SK-N-SH (cell line): ENCODE data around the gene IFI27L1. TPM values are rescaled to one million over a fixed set of nuclear protein-coding genes. Genes with fewer than 3 reads are reported as not detected.

Experiments used
- CTCF ChIA-PET: fragments of 300-600, 350-600 bp; formaldehyde crosslinking; extraction: SDS; loops from one replicate; lab custom pipeline; 2021; lab: Yijun Ruan, JAX
- POLR2A ChIA-PET: fragments of 350-600 bp; sonication (Branson Sonifier 250); formaldehyde crosslinking; extraction: SDS; loops from one replicate; lab custom pipeline; 2020; ENCODE audit warnings: antibody characterized with exemption, inconsistent platforms; lab: Yijun Ruan, JAX
- DNase-seq: peaks from one replicate; pipeline ENCODE4 v3.0.0; 2012
- H2AFZ ChIP-seq: fragments of 200-600 bp; sonication (generic); 2 replicates; pipeline ENCODE4 v1.8.1; 2016; ENCODE audit warnings: antibody characterized with exemption, mild to moderate bottlenecking, low read depth
- H3F3A ChIP-seq: fragments of 200-600 bp; sonication (generic); replicated peaks from 2 replicates; pipeline ENCODE3; 2016; ENCODE audit warnings: antibody characterized with exemption, mild to moderate bottlenecking; ENCODE audit not compliant: insufficient read depth
- H3K27ac ChIP-seq, 2 experiments: fragments of 200-500 bp in 1 of 2; fragments of 200-600 bp in 1 of 2; sonication (Bioruptor generic) in 1 of 2; sonication (generic), shearing (Covaris generic) in 1 of 2; 2 replicates each; pipeline versions ENCODE4 v1.5.1 to v1.6.1; 2014 to 2016; ENCODE audit warnings: low read depth in 2 of 2, inconsistent platforms in 1 of 2, low read length in 1 of 2, mild to moderate bottlenecking in 1 of 2, mixed read lengths in 1 of 2
- H3K27me3 ChIP-seq: fragments of 200-600 bp; sonication (generic), shearing (Covaris generic); 2 replicates; pipeline ENCODE4 v1.6.1; 2016; ENCODE audit warnings: mixed run types; ENCODE audit not compliant: insufficient read depth
- H3K36me3 ChIP-seq, 2 experiments: fragments of 200-500 bp in 1 of 2; fragments of 200-600 bp in 1 of 2; sonication (Bioruptor generic) in 1 of 2; sonication (generic) in 1 of 2; replicated peaks in 1 of 2; 2 replicates each; pipeline versions ENCODE3 to v1.5.1; 2014 to 2016; ENCODE audit warnings: low read length in 1 of 2, mild to moderate bottlenecking in 1 of 2; ENCODE audit not compliant: insufficient read depth in 2 of 2, control insufficient read depth in 1 of 2
- H3K4me1 ChIP-seq, 2 experiments: fragments of 200-500 bp in 1 of 2; fragments of 200-600 bp in 1 of 2; sonication (Bioruptor generic) in 1 of 2; sonication (generic), shearing (Covaris generic) in 1 of 2; 2 replicates each; pipeline versions ENCODE4 v1.5.1 to v1.6.1; 2014 to 2016; ENCODE audit warnings: low read depth in 1 of 2, low read length in 1 of 2, mixed run types in 1 of 2; ENCODE audit not compliant: insufficient read depth in 2 of 2, control insufficient read depth in 1 of 2
- H3K4me2 ChIP-seq: fragments of 200-600 bp; sonication (generic), shearing (Covaris generic); 2 replicates; pipeline ENCODE4 v1.6.1; 2017; ENCODE audit warnings: mixed run types
- H3K4me3 ChIP-seq, 2 experiments: fragments of 200-500 bp in 1 of 2; fragments of 200-600 bp in 1 of 2; sonication (Bioruptor generic) in 1 of 2; sonication (generic), shearing (Covaris generic) in 1 of 2; 2 replicates each; pipeline versions ENCODE4 v1.5.1 to v1.8.1; 2014 to 2016; ENCODE audit warnings: low read depth in 2 of 2, inconsistent platforms in 1 of 2, low read length in 1 of 2, mild to moderate bottlenecking in 1 of 2, mixed read lengths in 1 of 2, moderate library complexity in 1 of 2
- H3K79me2 ChIP-seq: fragments of 200-600 bp; sonication (generic); 2 replicates; pipeline ENCODE4 v1.8.1; 2017; ENCODE audit warnings: mild to moderate bottlenecking; ENCODE audit not compliant: insufficient read depth
- H3K9ac ChIP-seq: fragments of 200-600 bp; sonication (generic); 2 replicates; pipeline ENCODE4 v1.6.1; 2017; ENCODE audit warnings: mixed run types
- H3K9me2 ChIP-seq: fragments of 200-600 bp; sonication (generic); 2 replicates; pipeline ENCODE4 v1.6.1; 2017; ENCODE audit warnings: mixed run types
- H3K9me3 ChIP-seq: fragments of 200-600 bp; sonication (generic); 2 replicates; pipeline ENCODE4 v1.6.1; 2017; ENCODE audit warnings: mixed run types, mild to moderate bottlenecking, moderate library complexity
- H4K20me1 ChIP-seq: fragments of 200-600 bp; sonication (generic); 2 replicates; pipeline ENCODE4 v1.6.1; 2017; ENCODE audit warnings: mild to moderate bottlenecking, mixed run types; ENCODE audit not compliant: insufficient read depth
- ELF1 ChIP-seq: IDR thresholded peaks from 2 replicates; pipeline ENCODE4 v1.4.0; 2012
- EZH2phosphoT487 ChIP-seq: fragments of 200-600 bp; sonication (generic); IDR thresholded peaks from 2 replicates; pipeline ENCODE4 v1.6.1; 2017; ENCODE audit warnings: low read depth, mixed run types, mild to moderate bottlenecking, antibody characterized with exemption, moderate library complexity, borderline replicate concordance
- FOSL2 ChIP-seq: IDR thresholded peaks from 2 replicates; pipeline ENCODE4 v1.4.0; 2012; ENCODE audit warnings: low read depth, mild to moderate bottlenecking, moderate library complexity, borderline replicate concordance
- FOXJ3 ChIP-seq: sonication (generic); formaldehyde crosslinking; IDR thresholded peaks from 2 replicates; pipeline ENCODE4 v1.5.1; 2020; ENCODE audit warnings: mild to moderate bottlenecking, missing genetic modification reagents
- GABPA ChIP-seq: IDR thresholded peaks from 2 replicates; pipeline ENCODE4 v1.4.0; 2012; ENCODE audit warnings: low read depth, mild to moderate bottlenecking
- GATA2 ChIP-seq: sonication (generic); formaldehyde crosslinking; IDR thresholded peaks from 2 replicates; pipeline ENCODE4 v1.5.0; 2020; ENCODE audit warnings: mild to moderate bottlenecking, missing genetic modification reagents
- IRF3 ChIP-seq: fragments of 150-350 bp; IDR thresholded peaks from 2 replicates; pipeline ENCODE4 v1.6.1; 2016; ENCODE audit warnings: mild to moderate bottlenecking, low read depth, low read length
- JUND ChIP-seq: IDR thresholded peaks from 2 replicates; pipeline ENCODE4 v1.4.0; 2012
- MEF2A ChIP-seq: IDR thresholded peaks from 2 replicates; pipeline ENCODE4 v1.4.0; 2012; ENCODE audit warnings: low read depth, borderline replicate concordance
- NFIC ChIP-seq: IDR thresholded peaks from 2 replicates; pipeline ENCODE4 v1.4.0; 2012; ENCODE audit warnings: borderline replicate concordance
- POLR2AphosphoS5 ChIP-seq: IDR thresholded peaks from 2 replicates; pipeline ENCODE4 v1.6.1; 2012; ENCODE audit warnings: low read depth, low read length
- RCOR1 ChIP-seq: fragments of 150-350 bp; IDR thresholded peaks from 2 replicates; pipeline ENCODE4 v1.6.1; 2017; ENCODE audit warnings: antibody characterized with exemption, low read length
- RXRA ChIP-seq: IDR thresholded peaks from 2 replicates; pipeline ENCODE4 v1.4.0; 2012; ENCODE audit warnings: low read depth, mild to moderate bottlenecking, borderline replicate concordance
- SMC3 ChIP-seq: IDR thresholded peaks from 2 replicates; pipeline ENCODE4 v1.6.1; 2012; ENCODE audit warnings: low read depth, low read length, improper control_type of control experiment
- TCF12 ChIP-seq: IDR thresholded peaks from 2 replicates; pipeline ENCODE4 v1.4.0; 2012
- TEAD4 ChIP-seq: IDR thresholded peaks from 2 replicates; pipeline ENCODE4 v1.4.0; 2012; ENCODE audit warnings: mild to moderate bottlenecking, borderline replicate concordance; ENCODE audit not compliant: insufficient read depth
- USF2 ChIP-seq: fragments of 150-350 bp; IDR thresholded peaks from 2 replicates; pipeline ENCODE4 v1.6.1; 2017; ENCODE audit warnings: antibody characterized with exemption, low read length, low read depth, borderline replicate concordance
- WGBS: methylation state at CpG from one replicate; pipeline ENCODE4 v1.1.6; 2017; ENCODE audit warnings: low lambda C conversion rate; 5-methylcytosine and 5-hydroxymethylcytosine counted together
- polyA plus RNA-seq, 3 experiments: library from polyadenylated mRNA; depleted of rRNA; stranded (reverse); fragments of >200 nt; gene quantifications; 2 replicates each; pipeline ENCODE4 v1.2.3, GENCODE V29; 2012
- TF ChIP-seq, protein P1 (sequence below): IDR thresholded peaks from 2 replicates; pipeline ENCODE4; 2012
- TF ChIP-seq, protein P2 (sequence below): fragments of 200-600 bp; sonication (generic); IDR thresholded peaks from 2 replicates; pipeline ENCODE4 v1.6.1; 2017; ENCODE audit warnings: antibody characterized with exemption, mild to moderate bottlenecking, moderate library complexity

The IFI27L1 gene
- polyA plus RNA-seq, 1 of the 3 experiments (the other 2 are of a cell fraction): 35.3 TPM

- CTCF ChIA-PET: interaction anchor here (0.7 to 1.2 kb wide), 2 partner anchors 11 to 59 kb away, joined by 3 read pairs; no protein-coding TSS in a partner anchor
- no peaks in the 10 kb centered on the region for H3K9me2 ChIP-seq
- no peak for DNase-seq
- H3K4me3 ChIP-seq: no peak overlapping the region; a peak in 1 of 4 replicates
- POLR2A ChIA-PET: no interaction called here
- TF ChIP-seq GATA2 (CRISPR knock-in tag) (no peak), MEF2A (no peak), ELF1 (no peak), GABPA (no peak), IRF3 (no peak), RCOR1 (no peak), FOSL2 (no peak), EZH2phosphoT487 (no peak), NFIC (no peak), USF2 (no peak), SMC3 (no peak), JUND (no peak), TEAD4 (no peak), FOXJ3 (no peak), TCF12 (no peak), RXRA (no peak), POLR2AphosphoS5 (no peak)
- TF ChIP-seq, protein P1, sequence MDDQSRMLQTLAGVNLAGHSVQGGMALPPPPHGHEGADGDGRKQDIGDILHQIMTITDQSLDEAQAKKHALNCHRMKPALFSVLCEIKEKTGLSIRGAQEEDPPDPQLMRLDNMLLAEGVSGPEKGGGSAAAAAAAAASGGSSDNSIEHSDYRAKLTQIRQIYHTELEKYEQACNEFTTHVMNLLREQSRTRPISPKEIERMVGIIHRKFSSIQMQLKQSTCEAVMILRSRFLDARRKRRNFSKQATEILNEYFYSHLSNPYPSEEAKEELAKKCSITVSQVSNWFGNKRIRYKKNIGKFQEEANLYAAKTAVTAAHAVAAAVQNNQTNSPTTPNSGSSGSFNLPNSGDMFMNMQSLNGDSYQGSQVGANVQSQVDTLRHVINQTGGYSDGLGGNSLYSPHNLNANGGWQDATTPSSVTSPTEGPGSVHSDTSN: no peak
- TF ChIP-seq, protein P2, sequence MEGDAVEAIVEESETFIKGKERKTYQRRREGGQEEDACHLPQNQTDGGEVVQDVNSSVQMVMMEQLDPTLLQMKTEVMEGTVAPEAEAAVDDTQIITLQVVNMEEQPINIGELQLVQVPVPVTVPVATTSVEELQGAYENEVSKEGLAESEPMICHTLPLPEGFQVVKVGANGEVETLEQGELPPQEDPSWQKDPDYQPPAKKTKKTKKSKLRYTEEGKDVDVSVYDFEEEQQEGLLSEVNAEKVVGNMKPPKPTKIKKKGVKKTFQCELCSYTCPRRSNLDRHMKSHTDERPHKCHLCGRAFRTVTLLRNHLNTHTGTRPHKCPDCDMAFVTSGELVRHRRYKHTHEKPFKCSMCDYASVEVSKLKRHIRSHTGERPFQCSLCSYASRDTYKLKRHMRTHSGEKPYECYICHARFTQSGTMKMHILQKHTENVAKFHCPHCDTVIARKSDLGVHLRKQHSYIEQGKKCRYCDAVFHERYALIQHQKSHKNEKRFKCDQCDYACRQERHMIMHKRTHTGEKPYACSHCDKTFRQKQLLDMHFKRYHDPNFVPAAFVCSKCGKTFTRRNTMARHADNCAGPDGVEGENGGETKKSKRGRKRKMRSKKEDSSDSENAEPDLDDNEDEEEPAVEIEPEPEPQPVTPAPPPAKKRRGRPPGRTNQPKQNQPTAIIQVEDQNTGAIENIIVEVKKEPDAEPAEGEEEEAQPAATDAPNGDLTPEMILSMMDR: no peak
- peaks cover 18% of the 10 kb centered on the region; the same call in 1 of the 2 replicates for H3K9me3 ChIP-seq
- peaks cover 33% of the 10 kb centered on the region for H4K20me1 ChIP-seq
- peak overlapping the region; percentile 94 for H3K4me2 ChIP-seq
- H3K27me3 ChIP-seq: no peaks in the 10 kb centered on the region
- peaks cover 9% of the 10 kb centered on the region for H3F3A ChIP-seq
- peaks cover 95% of the 10 kb centered on the region for H3K79me2 ChIP-seq
- H2AFZ ChIP-seq: no peak overlapping the region
- WGBS: 59% methylated on average over 6 of the region's 7 CpGs
- no peak overlapping the region for H3K9ac ChIP-seq
- H3K36me3 ChIP-seq: peaks cover 33 to 40% of the 10 kb centered on the region in 2 experiments
- peaks cover 12 to 30% of the 10 kb centered on the region in 2 experiments; a peak in 3 of 4 replicates for H3K4me1 ChIP-seq
- H3K27ac ChIP-seq: no peak overlapping the region
Observed at GRCh38 chr14:94077111-94077821, 3.8 kb upstream of the IFI27L1 start.
